ENCODE measurements around the gene UQCC2.

The UQCC2 gene

DNA sequence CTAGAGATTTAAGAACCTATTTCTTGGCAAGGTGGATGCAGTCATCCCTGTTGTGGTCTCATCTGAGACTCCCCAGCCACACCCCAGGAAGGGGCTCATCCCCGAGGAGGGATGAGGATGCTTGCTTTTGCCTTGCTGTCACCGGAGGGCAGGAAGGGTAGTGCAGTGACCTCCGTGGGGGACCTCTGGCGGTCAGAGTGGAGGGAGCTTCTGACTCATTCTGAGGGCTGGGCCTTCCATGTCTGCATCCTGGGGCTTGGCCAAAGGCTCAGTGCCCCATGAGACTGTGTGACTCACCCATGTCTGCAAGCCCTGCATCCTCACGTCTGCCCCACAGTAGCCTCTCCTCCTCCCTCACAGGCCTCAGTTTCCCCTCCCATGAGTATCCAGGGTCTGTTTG, 38.7 kb downstream of the UQCC2 start:
- Histone ChIP-seq H3K4me3 (no peak overlapping the region), H3K27ac (0 out of 2 replicates have a peak overlapping the region, but pooled peaks have one; percentile 26), H3K36me3 (peaks cover 91% of the 10 kb centered on the region), H3K4me1 (peaks cover 68% of the 10 kb centered on the region), H3K9ac (no peak overlapping the region), H4K20me1 (peaks cover 1% of the 10 kb centered on the region; the same call in 1 of the 2 replicates), H3K4me2 (peak overlapping the region; percentile 27; the same call in 1 of the 2 replicates), H3K9me3 (no peaks in the 10 kb centered on the region), H3K27me3 (no peaks in the 10 kb centered on the region)
- no peak for TF ChIP-seq Cebpa-rat (IDR thresholded peaks at IDR 0.05)

DNA sequence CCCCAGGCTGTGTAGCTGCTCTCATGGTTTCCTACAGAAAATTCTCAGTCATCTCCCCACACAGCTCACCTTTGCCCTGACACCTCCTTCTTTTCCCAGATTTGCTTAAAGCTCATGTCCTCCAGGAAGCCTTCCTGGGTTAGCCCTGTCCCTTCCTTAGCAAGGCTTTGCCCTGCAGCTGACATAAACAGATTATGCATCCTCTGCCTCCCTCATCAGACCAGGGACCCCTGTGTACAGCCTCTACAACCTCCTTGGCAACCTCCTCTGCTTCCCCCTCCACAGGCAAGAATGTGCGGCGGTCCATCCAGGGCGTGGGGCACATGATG, 39.8 kb downstream of the UQCC2 start:
- no peak for TF ChIP-seq Cebpa-rat (IDR thresholded peaks at IDR 0.05)
- H3K4me3 ChIP-seq = no peak overlapping the region
- no peaks in the 10 kb centered on the region for H3K27me3 ChIP-seq
- H3K27ac ChIP-seq = no peak overlapping the region
- H3K36me3 ChIP-seq = peaks cover 92% of the 10 kb centered on the region
- no peak overlapping the region for H3K9ac ChIP-seq
- H4K20me1 ChIP-seq = peaks cover 5% of the 10 kb centered on the region; the same call in 1 of the 2 replicates
- no peaks in the 10 kb centered on the region for H3K9me3 ChIP-seq
- no peak overlapping the region for H3K4me2 ChIP-seq
- peaks cover 57% of the 10 kb centered on the region for H3K4me1 ChIP-seq

DNA sequence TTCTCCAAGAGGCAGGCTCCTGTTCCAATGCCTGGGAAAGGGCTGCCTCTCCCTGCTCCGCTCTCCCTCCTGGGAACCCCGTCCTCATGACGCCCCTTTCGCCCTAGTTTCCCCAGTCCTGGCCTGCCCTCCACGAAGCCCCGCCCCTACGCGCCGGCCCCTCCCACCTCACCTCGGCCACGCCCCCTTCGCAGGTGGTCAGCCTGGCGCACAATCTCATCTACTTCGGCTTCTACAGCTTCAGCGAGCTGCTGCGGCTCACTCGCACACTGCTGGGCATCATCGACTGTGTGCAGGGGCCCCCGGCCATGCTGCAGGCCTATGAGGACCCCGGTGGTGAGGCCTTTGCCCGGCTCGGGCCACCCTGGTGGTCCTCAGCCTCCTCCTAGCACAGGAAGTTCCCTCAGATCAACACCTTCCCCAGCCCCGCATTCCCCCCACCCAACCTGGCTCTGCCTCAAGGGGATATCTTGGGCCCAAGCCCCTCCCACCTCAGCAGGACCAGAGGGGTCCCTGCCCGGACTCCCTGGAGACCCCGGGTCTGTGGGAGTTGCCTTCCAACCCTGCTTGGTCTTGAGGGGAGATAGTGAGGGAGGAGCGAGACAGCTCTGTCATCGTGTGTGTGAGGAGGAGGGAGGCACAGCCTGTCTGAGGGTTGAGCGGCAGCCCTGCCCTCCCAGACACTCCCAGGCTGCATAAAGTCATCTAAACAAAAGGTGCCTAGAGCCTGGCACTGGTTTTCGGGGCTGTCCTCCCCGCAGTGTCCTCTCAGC, 40.3 kb downstream of the UQCC2 start:
- Histone ChIP-seq H3K27ac (no peak overlapping the region), H3K4me1 (peaks cover 52% of the 10 kb centered on the region), H3K36me3 (peaks cover 92% of the 10 kb centered on the region), H3K4me2 (no peak overlapping the region), H3K4me3 (no peak overlapping the region), H4K20me1 (peaks cover 5% of the 10 kb centered on the region; the same call in 1 of the 2 replicates), H3K9ac (no peak overlapping the region), H3K27me3 (no peaks in the 10 kb centered on the region), H3K9me3 (no peaks in the 10 kb centered on the region)
- no peak for TF ChIP-seq Cebpa-rat (IDR thresholded peaks at IDR 0.05)

DNA sequence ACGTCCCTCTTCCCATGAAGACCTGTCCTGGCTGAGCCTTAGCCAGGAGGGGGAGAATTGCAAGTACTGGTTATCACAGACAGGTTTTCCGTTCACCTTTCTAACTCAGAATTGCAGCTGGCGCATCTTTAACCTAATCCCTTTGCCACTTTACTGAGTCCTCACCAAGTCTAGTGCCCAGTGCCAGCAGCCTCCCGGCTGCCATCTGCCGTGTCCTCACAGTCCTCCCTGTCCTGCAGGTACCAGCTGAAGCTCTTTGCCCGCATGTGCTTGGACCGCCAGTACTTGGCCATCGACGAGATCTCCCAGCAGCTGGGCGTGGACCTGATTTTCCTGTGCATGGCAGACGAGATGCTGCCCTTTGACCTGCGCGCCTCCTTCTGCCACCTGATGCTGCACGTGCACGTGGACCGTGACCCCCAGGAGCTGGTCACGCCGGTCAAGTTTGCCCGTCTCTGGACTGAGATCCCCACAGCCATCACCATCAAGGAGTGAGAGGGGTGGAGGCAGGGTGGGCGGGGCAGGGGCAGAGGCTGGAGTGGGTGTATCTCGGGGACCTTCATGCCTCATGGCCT, 41.3 kb downstream of the UQCC2 start:
- no peak overlapping the region for H3K4me2 ChIP-seq
- H3K9ac ChIP-seq = no peak overlapping the region
- peaks cover 92% of the 10 kb centered on the region for H3K36me3 ChIP-seq
- no peak overlapping the region for H3K4me3 ChIP-seq
- H3K9me3 ChIP-seq = no peaks in the 10 kb centered on the region
- H4K20me1 ChIP-seq = peaks cover 5% of the 10 kb centered on the region; the same call in 1 of the 2 replicates
- H3K4me1 ChIP-seq = peaks cover 42% of the 10 kb centered on the region
- no peak overlapping the region for H3K27ac ChIP-seq
- TF ChIP-seq Cebpa-rat (IDR thresholded peaks at IDR 0.05) = no peak
- H3K27me3 ChIP-seq = no peaks in the 10 kb centered on the region

DNA sequence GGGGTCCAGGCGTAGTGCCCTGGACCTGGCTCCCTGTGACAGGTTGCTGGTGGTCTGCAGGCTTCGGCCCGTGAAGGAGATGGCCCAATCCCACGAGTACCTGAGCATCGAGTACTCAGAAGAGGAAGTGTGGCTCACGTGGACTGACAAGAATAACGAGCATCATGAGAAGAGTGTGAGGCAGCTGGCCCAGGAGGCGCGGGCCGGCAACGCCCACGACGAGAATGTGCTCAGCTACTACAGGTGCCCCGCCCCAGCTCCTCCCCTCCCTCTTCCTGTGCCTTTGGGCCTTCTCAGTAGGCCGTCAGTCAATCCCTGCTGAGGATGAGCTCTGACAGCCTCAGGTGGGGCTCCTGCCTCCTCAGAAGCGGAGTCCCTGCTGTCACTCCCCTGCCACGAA, 42.6 kb downstream of the UQCC2 start:
- Histone ChIP-seq H3K4me2 (no peak overlapping the region), H3K36me3 (peaks cover 96% of the 10 kb centered on the region), H3K27ac (no peak overlapping the region), H3K9ac (no peak overlapping the region), H3K4me3 (no peak overlapping the region), H3K4me1 (peaks cover 29% of the 10 kb centered on the region), H3K9me3 (no peaks in the 10 kb centered on the region), H3K27me3 (no peaks in the 10 kb centered on the region), H4K20me1 (peaks cover 5% of the 10 kb centered on the region; the same call in 1 of the 2 replicates)
- no peak for TF ChIP-seq Cebpa-rat (IDR thresholded peaks at IDR 0.05)

DNA sequence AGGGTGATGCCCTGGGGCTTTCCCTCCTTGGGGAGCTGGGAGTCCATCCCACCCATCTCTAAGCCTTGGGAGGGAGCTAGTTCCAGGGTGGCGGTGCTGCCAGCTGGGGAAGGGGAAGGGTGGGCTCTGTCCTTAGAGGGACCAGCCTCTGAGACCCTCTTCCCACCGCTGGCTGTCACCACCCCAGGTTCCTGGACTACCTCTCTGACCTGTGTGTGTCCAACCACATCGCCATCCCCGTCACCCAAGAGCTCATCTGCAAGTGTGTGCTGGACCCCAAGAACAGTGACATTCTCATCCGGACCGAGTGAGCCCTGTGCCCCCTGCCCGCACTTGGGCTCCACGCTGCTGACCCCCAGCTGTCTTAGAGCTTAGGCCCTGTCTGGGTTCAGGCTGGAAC, 43.2 kb downstream of the UQCC2 start:
- Histone ChIP-seq H3K4me2 (no peak overlapping the region), H4K20me1 (peaks cover 5% of the 10 kb centered on the region; the same call in 1 of the 2 replicates), H3K27me3 (no peaks in the 10 kb centered on the region), H3K4me3 (no peak overlapping the region), H3K36me3 (peaks cover 96% of the 10 kb centered on the region), H3K4me1 (peaks cover 24% of the 10 kb centered on the region), H3K9ac (no peak overlapping the region), H3K27ac (no peak overlapping the region), H3K9me3 (no peaks in the 10 kb centered on the region)
- TF ChIP-seq Cebpa-rat (IDR thresholded peaks at IDR 0.05) = no peak

DNA sequence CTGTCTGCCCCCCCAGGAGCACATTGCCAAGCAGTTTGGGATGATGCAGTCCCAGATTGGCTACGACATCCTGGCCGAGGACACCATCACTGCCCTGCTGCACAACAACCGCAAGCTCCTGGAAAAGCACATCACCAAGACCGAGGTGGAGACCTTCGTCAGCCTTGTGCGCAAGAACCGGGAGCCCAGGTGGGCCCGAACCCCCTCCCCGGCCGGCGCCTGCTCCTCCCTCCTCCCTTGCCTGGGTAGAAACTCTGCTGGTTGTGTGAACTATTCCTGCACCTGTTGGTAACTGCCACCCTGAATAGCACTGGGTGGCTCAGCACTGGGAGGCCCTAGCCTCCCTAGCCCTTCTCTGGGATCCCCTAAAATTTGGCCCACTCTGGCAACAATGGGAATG, 43.7 kb downstream of the UQCC2 start:
- no peak overlapping the region for H3K4me3 ChIP-seq
- no peak overlapping the region for H3K27ac ChIP-seq
- H3K27me3 ChIP-seq = no peaks in the 10 kb centered on the region
- H3K4me1 ChIP-seq = peaks cover 18% of the 10 kb centered on the region
- H3K9ac ChIP-seq = no peak overlapping the region
- H3K4me2 ChIP-seq = no peak overlapping the region
- H3K36me3 ChIP-seq = peaks cover 96% of the 10 kb centered on the region
- TF ChIP-seq Cebpa-rat (IDR thresholded peaks at IDR 0.05) = no peak
- H3K9me3 ChIP-seq = no peaks in the 10 kb centered on the region
- peaks cover 5% of the 10 kb centered on the region; the same call in 1 of the 2 replicates for H4K20me1 ChIP-seq

DNA sequence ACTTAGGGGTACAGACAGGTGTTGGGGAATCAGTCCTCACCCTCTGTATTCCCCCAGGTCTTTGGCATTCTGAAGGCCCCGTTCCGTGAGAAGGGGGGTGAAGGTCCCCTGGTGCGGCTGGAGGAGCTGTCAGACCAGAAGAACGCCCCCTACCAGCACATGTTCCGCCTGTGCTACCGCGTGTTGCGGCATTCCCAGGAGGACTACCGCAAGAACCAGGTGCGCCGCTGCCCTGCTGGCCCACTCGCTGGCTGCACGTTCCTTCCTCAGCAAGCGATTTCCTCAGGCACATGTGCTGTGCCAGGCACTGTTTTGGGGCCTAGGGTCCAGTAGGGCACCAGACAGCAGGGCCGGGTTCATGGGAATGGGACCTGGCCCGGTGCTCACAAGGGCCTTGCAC, 44.4 kb downstream of the UQCC2 start:
- Histone ChIP-seq H3K4me2 (no peak overlapping the region), H3K36me3 (peaks cover 96% of the 10 kb centered on the region), H3K27ac (no peak overlapping the region)

DNA sequence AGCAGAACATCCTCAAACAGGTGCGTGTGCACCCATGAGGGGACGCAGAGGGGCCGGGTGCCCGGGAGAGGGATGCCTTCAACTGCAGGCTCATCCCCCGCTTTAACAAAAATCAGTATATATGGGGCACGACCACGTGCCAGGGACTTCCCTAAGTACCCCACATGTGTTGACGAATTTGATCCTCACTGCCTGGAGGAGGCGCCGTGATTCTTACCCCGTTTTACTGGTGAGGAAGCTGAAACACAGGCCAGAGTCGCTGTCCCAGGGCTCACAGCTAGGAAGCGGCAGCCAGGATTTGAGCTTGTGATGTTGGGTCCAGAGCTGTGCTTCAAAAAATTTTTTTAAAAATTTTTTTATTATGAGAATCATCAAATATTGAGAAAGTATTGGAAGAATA, 45.5 kb downstream of the UQCC2 start:
- H3K4me1 ChIP-seq = peaks cover 6% of the 10 kb centered on the region; the same call in 1 of the 2 replicates
- no peaks in the 10 kb centered on the region for H3K27me3 ChIP-seq
- no peak overlapping the region for H3K9ac ChIP-seq
- H3K9me3 ChIP-seq = no peaks in the 10 kb centered on the region
- peaks cover 92% of the 10 kb centered on the region for H3K36me3 ChIP-seq
- no peak overlapping the region for H3K4me2 ChIP-seq
- no peak overlapping the region for H3K27ac ChIP-seq
- H4K20me1 ChIP-seq = peaks cover 5% of the 10 kb centered on the region; the same call in 1 of the 2 replicates
- no peak overlapping the region for H3K4me3 ChIP-seq
- TF ChIP-seq Cebpa-rat (IDR thresholded peaks at IDR 0.05) = no peak

More for the DNA sequence above, 44.4 kb downstream of the UQCC2 start:
- no peak overlapping the region for H3K4me3 ChIP-seq
- H3K4me1 ChIP-seq = peaks cover 15% of the 10 kb centered on the region
- no peak for TF ChIP-seq Cebpa-rat (IDR thresholded peaks at IDR 0.05)
- H3K9ac ChIP-seq = no peak overlapping the region
- H4K20me1 ChIP-seq = peaks cover 5% of the 10 kb centered on the region; the same call in 1 of the 2 replicates
- no peaks in the 10 kb centered on the region for H3K9me3 ChIP-seq
- no peaks in the 10 kb centered on the region for H3K27me3 ChIP-seq

DNA sequence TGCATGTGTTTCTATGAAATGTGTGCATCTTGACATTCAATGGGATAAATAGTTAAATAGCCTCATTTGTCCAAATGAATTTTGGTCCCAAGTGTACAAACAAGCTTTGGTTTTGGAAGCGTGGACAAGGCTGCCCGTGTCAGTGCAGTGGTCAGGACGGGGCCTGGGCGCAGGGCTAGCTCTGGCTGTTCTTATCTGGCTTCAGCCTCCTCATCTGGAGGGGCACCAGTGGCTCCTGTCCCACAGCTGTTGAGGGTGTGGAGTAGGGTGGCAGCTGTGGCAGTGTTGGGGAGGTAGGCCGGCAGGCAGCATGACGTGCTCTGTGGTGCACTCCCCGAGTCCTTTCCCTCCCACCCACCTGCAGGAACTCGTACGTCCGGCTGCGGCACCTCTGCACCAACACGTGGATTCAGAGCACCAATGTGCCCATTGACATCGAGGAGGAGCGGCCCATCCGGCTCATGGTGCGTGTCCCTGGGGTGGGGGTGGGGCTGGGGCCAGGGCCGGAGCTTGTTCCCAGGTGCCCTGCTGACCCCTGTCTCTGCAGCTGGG, 46.9 kb downstream of the UQCC2 start:
- peaks cover 6% of the 10 kb centered on the region; the same call in 1 of the 2 replicates for H3K4me1 ChIP-seq
- H3K36me3 ChIP-seq = peaks cover 88% of the 10 kb centered on the region
- no peaks in the 10 kb centered on the region for H3K27me3 ChIP-seq

More for the DNA sequence above, 46.9 kb downstream of the UQCC2 start:
- no peak for TF ChIP-seq Cebpa-rat (IDR thresholded peaks at IDR 0.05)
- H4K20me1 ChIP-seq = peaks cover 5% of the 10 kb centered on the region; the same call in 1 of the 2 replicates
- no peaks in the 10 kb centered on the region for H3K9me3 ChIP-seq
- H3K4me2 ChIP-seq = no peak overlapping the region
- no peak overlapping the region for H3K4me3 ChIP-seq
- no peak overlapping the region for H3K27ac ChIP-seq
- no peak overlapping the region for H3K9ac ChIP-seq

All from BLaER1 (cell line).